Measurements from ENCODE around the gene GATAD2B.

The GATAD2B gene

GRCh38 chr1:153869486-153869885, 53.3 kb downstream of the GATAD2B start:
- DNase-seq (ENCODE audit: low read depth, low spot score): no peak

GRCh38 chr1:153866045-153866850, 56.5 kb downstream of the GATAD2B start:
- peaks cover 5% of the 10 kb centered on the region for H3K36me3 ChIP-seq (ENCODE audit: insufficient read depth, insufficient read length, low read length)
- no peak overlapping the region for H3K4me3 ChIP-seq (ENCODE audit: insufficient read length, low read depth)
- no peak for DNase-seq (ENCODE audit: low read depth, low spot score)

More at GRCh38 chr1:153869486-153869885, 53.3 kb downstream of the GATAD2B start:
- no peaks in the 10 kb centered on the region for H3K27me3 ChIP-seq (ENCODE audit: insufficient read depth, insufficient read length)
- H3K36me3 ChIP-seq (ENCODE audit: insufficient read depth, insufficient read length, low read length): peaks cover 5% of the 10 kb centered on the region
- no peaks in the 10 kb centered on the region for H3K4me1 ChIP-seq (ENCODE audit: insufficient read depth, insufficient read length)
- H3K9me3 ChIP-seq (ENCODE audit: insufficient read depth, low read length): no peaks in the 10 kb centered on the region
- TF ChIP-seq ZNF274 (IDR thresholded peaks at IDR 0.05; ENCODE audit: low read depth, low read length) (no peak), SUZ12 (IDR thresholded peaks at IDR 0.05; ENCODE audit: extremely low read depth, insufficient read depth, insufficient read length) (no peak), YY1 (IDR thresholded peaks at IDR 0.05; ENCODE audit: insufficient read depth, insufficient read length) (no peak)
- H3K4me3 ChIP-seq (ENCODE audit: insufficient read length, low read depth): no peak overlapping the region
- H3K9ac ChIP-seq (ENCODE audit: insufficient read length, low read depth): no peak overlapping the region

GRCh38 chr1:153860285-153860684, 62.5 kb downstream of the GATAD2B start:
- Histone ChIP-seq H3K36me3 (ENCODE audit: insufficient read depth, insufficient read length, low read length) (peaks cover 8% of the 10 kb centered on the region), H3K9ac (ENCODE audit: insufficient read length, low read depth) (no peak overlapping the region), H3K4me3 (ENCODE audit: insufficient read length, low read depth) (no peak overlapping the region), H3K9me3 (ENCODE audit: insufficient read depth, low read length) (no peaks in the 10 kb centered on the region), H3K4me1 (ENCODE audit: insufficient read depth, insufficient read length) (no peaks in the 10 kb centered on the region), H3K27me3 (ENCODE audit: insufficient read depth, insufficient read length) (no peaks in the 10 kb centered on the region)
- no peak for TF ChIP-seq ZNF274 (IDR thresholded peaks at IDR 0.05; ENCODE audit: low read depth, low read length)
- no peak for TF ChIP-seq YY1 (IDR thresholded peaks at IDR 0.05; ENCODE audit: insufficient read depth, insufficient read length)
- no peak for TF ChIP-seq SUZ12 (IDR thresholded peaks at IDR 0.05; ENCODE audit: extremely low read depth, insufficient read depth, insufficient read length)
- no peak for DNase-seq (ENCODE audit: low read depth, low spot score)

More at GRCh38 chr1:153866045-153866850, 56.5 kb downstream of the GATAD2B start:
- H3K9me3 ChIP-seq (ENCODE audit: insufficient read depth, low read length): no peaks in the 10 kb centered on the region
- H3K27me3 ChIP-seq (ENCODE audit: insufficient read depth, insufficient read length): no peaks in the 10 kb centered on the region
- H3K9ac ChIP-seq (ENCODE audit: insufficient read length, low read depth): no peak overlapping the region
- TF ChIP-seq SUZ12 (IDR thresholded peaks at IDR 0.05; ENCODE audit: extremely low read depth, insufficient read depth, insufficient read length) (no peak), YY1 (IDR thresholded peaks at IDR 0.05; ENCODE audit: insufficient read depth, insufficient read length) (no peak), ZNF274 (IDR thresholded peaks at IDR 0.05; ENCODE audit: low read depth, low read length) (no peak)
- H3K4me1 ChIP-seq (ENCODE audit: insufficient read depth, insufficient read length): no peaks in the 10 kb centered on the region

- Histone ChIP-seq H3K4me1 (ENCODE audit: insufficient read depth, insufficient read length) (no peaks in the 10 kb centered on the region), H3K27me3 (ENCODE audit: insufficient read depth, insufficient read length) (no peaks in the 10 kb centered on the region), H3K9ac (ENCODE audit: insufficient read length, low read depth) (no peak overlapping the region), H3K36me3 (ENCODE audit: insufficient read depth, insufficient read length, low read length) (peaks cover 16% of the 10 kb centered on the region), H3K4me3 (ENCODE audit: insufficient read length, low read depth) (no peak overlapping the region), H3K9me3 (ENCODE audit: insufficient read depth, low read length) (no peaks in the 10 kb centered on the region)
- no peak for DNase-seq (ENCODE audit: low read depth, low spot score)
- TF ChIP-seq YY1 (IDR thresholded peaks at IDR 0.05; ENCODE audit: insufficient read depth, insufficient read length) (no peak), ZNF274 (IDR thresholded peaks at IDR 0.05; ENCODE audit: low read depth, low read length) (no peak), SUZ12 (IDR thresholded peaks at IDR 0.05; ENCODE audit: extremely low read depth, insufficient read depth, insufficient read length) (no peak)
These were observed 65.3 kb downstream of the GATAD2B start for GRCh38 chr1:153857505-153857904.

- Histone ChIP-seq H3K36me3 (ENCODE audit: insufficient read depth, insufficient read length, low read length) (peaks cover 23% of the 10 kb centered on the region), H3K9me3 (ENCODE audit: insufficient read depth, low read length) (no peaks in the 10 kb centered on the region), H3K4me3 (ENCODE audit: insufficient read length, low read depth) (no peak overlapping the region), H3K4me1 (ENCODE audit: insufficient read depth, insufficient read length) (no peaks in the 10 kb centered on the region), H3K27me3 (ENCODE audit: insufficient read depth, insufficient read length) (no peaks in the 10 kb centered on the region), H3K9ac (ENCODE audit: insufficient read length, low read depth) (no peak overlapping the region)
- TF ChIP-seq ZNF274 (IDR thresholded peaks at IDR 0.05; ENCODE audit: low read depth, low read length) (no peak), SUZ12 (IDR thresholded peaks at IDR 0.05; ENCODE audit: extremely low read depth, insufficient read depth, insufficient read length) (no peak)
- DNase-seq (ENCODE audit: low read depth, low spot score): no peak
These were observed 66.0 kb downstream of the GATAD2B start for GRCh38 chr1:153856763-153857162.

- peaks cover 24% of the 10 kb centered on the region for H3K36me3 ChIP-seq (ENCODE audit: insufficient read depth, insufficient read length, low read length)
These were observed 70.6 kb downstream of the GATAD2B start for GRCh38 chr1:153852170-153852569.

GRCh38 chr1:153849487-153850185, 73.1 kb downstream of the GATAD2B start:
- H3K9ac ChIP-seq (ENCODE audit: insufficient read length, low read depth): no peak overlapping the region
- no peaks in the 10 kb centered on the region for H3K4me1 ChIP-seq (ENCODE audit: insufficient read depth, insufficient read length)
- DNase-seq (ENCODE audit: low read depth, low spot score): no peak
- H3K27me3 ChIP-seq (ENCODE audit: insufficient read depth, insufficient read length): no peaks in the 10 kb centered on the region
- H3K36me3 ChIP-seq (ENCODE audit: insufficient read depth, insufficient read length, low read length): peaks cover 23% of the 10 kb centered on the region
- no peak for TF ChIP-seq ZNF274 (IDR thresholded peaks at IDR 0.05; ENCODE audit: low read depth, low read length)
- no peak for TF ChIP-seq SUZ12 (IDR thresholded peaks at IDR 0.05; ENCODE audit: extremely low read depth, insufficient read depth, insufficient read length)
- TF ChIP-seq YY1 (IDR thresholded peaks at IDR 0.05; ENCODE audit: insufficient read depth, insufficient read length): no peak
- no peaks in the 10 kb centered on the region for H3K9me3 ChIP-seq (ENCODE audit: insufficient read depth, low read length)
- no peak overlapping the region for H3K4me3 ChIP-seq (ENCODE audit: insufficient read length, low read depth)

More at GRCh38 chr1:153852170-153852569, 70.6 kb downstream of the GATAD2B start:
- Histone ChIP-seq H3K4me3 (ENCODE audit: insufficient read length, low read depth) (no peak overlapping the region), H3K4me1 (ENCODE audit: insufficient read depth, insufficient read length) (no peaks in the 10 kb centered on the region), H3K27me3 (ENCODE audit: insufficient read depth, insufficient read length) (no peaks in the 10 kb centered on the region), H3K9me3 (ENCODE audit: insufficient read depth, low read length) (no peaks in the 10 kb centered on the region), H3K9ac (ENCODE audit: insufficient read length, low read depth) (no peak overlapping the region)
- TF ChIP-seq YY1 (IDR thresholded peaks at IDR 0.05; ENCODE audit: insufficient read depth, insufficient read length): no peak
- no peak for DNase-seq (ENCODE audit: low read depth, low spot score)

All from NT2/D1 (cell line).